Endothelial cell of umbilical vein (primary cell): ENCODE measurements around the gene HS6ST2. TPM values are rescaled to one million over a fixed set of nuclear protein-coding genes. Genes with fewer than 3 reads are reported as not detected.

Experiments
- BruUV-seq: library from RNA; stranded (reverse); fragments of 400-500 nt; replicated peaks from 2 replicates; lab custom pipeline; 2021; lab: Mats Ljungman, UMichigan
- CTCF ChIA-PET: fragments of 300-600, 350-600 bp; sonication (Branson Sonifier 250); formaldehyde crosslinking; loops from one replicate; lab custom pipeline; 2021; ENCODE audit warnings: antibody characterized with exemption, inconsistent platforms; lab: Charles Lee
- POLR2A ChIA-PET: fragments of 300-600, 350-600 bp; sonication (Branson Sonifier 250); formaldehyde crosslinking; loops from one replicate; lab custom pipeline; 2021; ENCODE audit warnings: antibody characterized with exemption, inconsistent platforms; lab: Charles Lee
- DNase-seq: peaks from one replicate; pipeline ENCODE4 v3.0.0-alpha.2; 2011; ENCODE audit warnings: low read depth, low spot score
- FAIRE-seq: peaks from 2 replicates; lab custom pipeline; 2011; peaks lifted over from hg19 to GRCh38; lab: Jason Lieb, UNC
- H2AFZ ChIP-seq: 2 replicates; pipeline ENCODE4 v1.6.0; 2012; ENCODE audit warnings: low read depth, low read length, control low read depth, inconsistent platforms
- H3K27ac ChIP-seq: 2 replicates; pipeline ENCODE4 v1.5.1; 2011; ENCODE audit warnings: low read depth, mild to moderate bottlenecking, control low read depth, low read length, moderate library complexity; ENCODE audit not compliant: insufficient read depth
- H3K27me3 ChIP-seq, 2 experiments: 2 replicates each; pipeline versions ENCODE4 v1.6.0 to v1.6.1; 2011; ENCODE audit warnings: low read length in 2 of 2, mixed read lengths in 1 of 2; ENCODE audit not compliant: control insufficient read depth in 2 of 2, insufficient read depth in 2 of 2
- H3K36me3 ChIP-seq, 2 experiments: 2 replicates in 1 of 2; 3 replicates in 1 of 2; pipeline ENCODE4 v1.5.1; 2011; ENCODE audit warnings: low read length in 2 of 2, mild to moderate bottlenecking in 1 of 2, moderate library complexity in 1 of 2; ENCODE audit not compliant: control insufficient read depth in 2 of 2, insufficient read depth in 2 of 2; ENCODE audit errors: extremely low read depth in 1 of 2
- H3K4me1 ChIP-seq: 3 replicates; pipeline ENCODE4 v1.5.1; 2011; ENCODE audit warnings: mild to moderate bottlenecking, low read length; ENCODE audit not compliant: control insufficient read depth, insufficient read depth; ENCODE audit errors: extremely low read depth
- H3K4me2 ChIP-seq: 2 replicates; pipeline ENCODE4 v1.6.1; 2011; ENCODE audit warnings: low read length, control low read depth, mixed read lengths; ENCODE audit not compliant: insufficient read depth
- H3K4me3 ChIP-seq, 3 experiments: fragments of 200-600 bp in 1 of 3; sonication (generic), shearing (Covaris generic) in 1 of 3; replicated peaks in 1 of 3; 2 replicates each; pipeline ENCODE4 v1.5.1; 2011 to 2016; ENCODE audit warnings: control low read depth in 3 of 3, low read length in 3 of 3, mild to moderate bottlenecking in 2 of 3, inconsistent platforms in 1 of 3, low read depth in 1 of 3, moderate library complexity in 1 of 3; ENCODE audit not compliant: insufficient read depth in 1 of 3
- H3K79me2 ChIP-seq: 2 replicates; pipeline ENCODE4 v1.6.0; 2012; ENCODE audit warnings: low read length, inconsistent platforms; ENCODE audit not compliant: control insufficient read depth, insufficient read depth
- H3K9ac ChIP-seq: replicated peaks from 2 replicates; pipeline ENCODE3; 2011; ENCODE audit warnings: low read length, control low read depth; ENCODE audit not compliant: insufficient read depth; ENCODE audit errors: extremely low read depth
- H3K9me1 ChIP-seq: replicated peaks from 3 replicates; pipeline ENCODE4 v1.6.0; 2011; ENCODE audit warnings: mild to moderate bottlenecking, low read length; ENCODE audit not compliant: control insufficient read depth, insufficient read depth; ENCODE audit errors: extremely low read depth
- H3K9me3 ChIP-seq: replicated peaks from 2 replicates; pipeline ENCODE4 v1.5.1; 2012; ENCODE audit warnings: low read length, inconsistent platforms; ENCODE audit not compliant: control insufficient read depth, insufficient read depth
- H4K20me1 ChIP-seq: replicated peaks from 2 replicates; pipeline ENCODE3; 2011; ENCODE audit warnings: mild to moderate bottlenecking, low read length; ENCODE audit not compliant: control insufficient read depth, insufficient read depth; ENCODE audit errors: extremely low read depth
- EZH2 ChIP-seq: IDR thresholded peaks from 2 replicates; pipeline ENCODE4 v1.6.1; 2012; ENCODE audit warnings: borderline replicate concordance, low read depth, mild to moderate bottlenecking, moderate library complexity, low read length, inconsistent platforms; ENCODE audit not compliant: severe bottlenecking
- FOS ChIP-seq: IDR thresholded peaks from 2 replicates; pipeline ENCODE4 v1.6.1; 2011; ENCODE audit warnings: mild to moderate bottlenecking, low read length, moderate library complexity, borderline replicate concordance; ENCODE audit not compliant: insufficient read depth
- GATA2 ChIP-seq: IDR thresholded peaks from 2 replicates; pipeline ENCODE4 v1.7.0; 2011; ENCODE audit warnings: low read depth, mild to moderate bottlenecking, moderate library complexity, mixed read lengths, low read length; ENCODE audit not compliant: insufficient read length, insufficient read depth
- JUN ChIP-seq: IDR thresholded peaks from 2 replicates; pipeline ENCODE4 v1.6.1; 2011; ENCODE audit warnings: borderline replicate concordance, low read depth; ENCODE audit not compliant: insufficient read length, insufficient read depth
- MYC ChIP-seq: IDR thresholded peaks from one replicate; pipeline ENCODE4 v1.6.1; 2011; ENCODE audit warnings: mild to moderate bottlenecking, low read depth, low read length
- POLR2A ChIP-seq: IDR thresholded peaks from 2 replicates; pipeline ENCODE4 v1.6.1; 2012; ENCODE audit warnings: low read depth, mild to moderate bottlenecking, control low read depth, low read length
- dilution Hi-C: fragments of 300-500 bp; cut with MboI; formaldehyde crosslinking; loops from one replicate; pipeline ENCODE4 v1.15.0; 2019; ENCODE audit warnings: low sequenced_read_pairs; ENCODE audit not compliant: extremely low pct_ligation_motif_present
- intact Hi-C: fragments of 100-400 bp; cut with micrococcal nuclease; formaldehyde crosslinking; loops from one replicate; pipeline ENCODE4 v1.10.0; 2022
- polyA plus RNA-seq, 4 experiments: library from polyadenylated mRNA; depleted of rRNA in 3 of 4; stranded (reverse) in 3 of 4; unstranded in 1 of 4; fragments of >200 nt; gene quantifications; 2 replicates each; pipeline versions ENCODE4 v1.2.1 to v1.2.3, GENCODE V29; 2011 to 2012; ENCODE audit warnings: missing spikeins in 1 of 4
- total RNA-seq: library from RNA; stranded (reverse); gene quantifications from 2 replicates; pipeline ENCODE4 v1.2.3, GENCODE V29; 2021
- TF ChIP-seq, protein P1 (sequence below), 2 donors: IDR thresholded peaks; 1 replicate in 1 of 2; 2 replicates in 1 of 2; pipeline ENCODE4 v1.5.1; 2011; ENCODE audit warnings: low read length in 2 of 2, mild to moderate bottlenecking in 2 of 2, moderate library complexity in 2 of 2, control low read depth in 1 of 2, inconsistent platforms in 1 of 2, low read depth in 1 of 2; ENCODE audit not compliant: insufficient read depth in 1 of 2; ENCODE audit errors: extremely low read depth in 1 of 2

Gene HS6ST2
- total and polyA plus RNA-seq, 2 donors (not counting 3 experiments of a cell fraction or from before 2014, with no cell fraction given), result 0.49 to 0.84 TPM

DNA sequence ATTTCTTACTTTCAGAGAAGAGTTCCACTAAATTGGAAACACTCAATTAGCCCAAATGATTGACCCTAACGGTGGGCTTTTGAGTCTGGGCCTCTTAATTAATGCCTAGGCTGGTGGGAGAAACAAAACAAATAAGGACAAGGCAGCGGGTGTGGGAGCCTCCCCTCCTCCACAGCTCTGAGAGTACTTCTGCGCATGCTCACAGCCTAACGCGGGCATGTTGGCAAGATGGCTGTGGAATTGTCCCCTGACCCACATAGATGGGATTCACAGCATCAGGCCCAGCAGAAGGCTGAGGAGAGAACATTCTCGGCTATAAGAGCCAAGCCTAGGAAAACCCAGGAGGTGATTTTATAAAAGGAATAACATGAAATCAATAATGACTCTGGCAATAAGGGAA lies 230.1 kb downstream of the HS6ST2 start:
- Histone ChIP-seq H3K9me1 (no peaks in the 10 kb centered on the region), H3K4me3 (no peak overlapping the region), H3K36me3 (no peaks in the 10 kb centered on the region), H3K9me3 (no peaks in the 10 kb centered on the region), H3K27me3 (no peaks in the 10 kb centered on the region), H2AFZ (no peak overlapping the region), H3K4me2 (no peak overlapping the region), H3K79me2 (no peaks in the 10 kb centered on the region), H4K20me1 (no peaks in the 10 kb centered on the region), H3K27ac (no peak overlapping the region), H3K4me1 (no peaks in the 10 kb centered on the region), H3K9ac (no peak overlapping the region)
- dilution Hi-C loops (no loop called here), intact Hi-C loops (no loop called here)
- no TSS peak for BruUV-seq
- ChIA-PET CTCF (no interaction called here), POLR2A (no interaction called here)
- DNase-seq, result no peak
- no peak for FAIRE-seq
- TF ChIP-seq EZH2 (no peak), MYC (no peak), GATA2 (no peak), POLR2A (no peak), JUN (no peak), FOS (no peak)
- TF ChIP-seq, protein P1, sequence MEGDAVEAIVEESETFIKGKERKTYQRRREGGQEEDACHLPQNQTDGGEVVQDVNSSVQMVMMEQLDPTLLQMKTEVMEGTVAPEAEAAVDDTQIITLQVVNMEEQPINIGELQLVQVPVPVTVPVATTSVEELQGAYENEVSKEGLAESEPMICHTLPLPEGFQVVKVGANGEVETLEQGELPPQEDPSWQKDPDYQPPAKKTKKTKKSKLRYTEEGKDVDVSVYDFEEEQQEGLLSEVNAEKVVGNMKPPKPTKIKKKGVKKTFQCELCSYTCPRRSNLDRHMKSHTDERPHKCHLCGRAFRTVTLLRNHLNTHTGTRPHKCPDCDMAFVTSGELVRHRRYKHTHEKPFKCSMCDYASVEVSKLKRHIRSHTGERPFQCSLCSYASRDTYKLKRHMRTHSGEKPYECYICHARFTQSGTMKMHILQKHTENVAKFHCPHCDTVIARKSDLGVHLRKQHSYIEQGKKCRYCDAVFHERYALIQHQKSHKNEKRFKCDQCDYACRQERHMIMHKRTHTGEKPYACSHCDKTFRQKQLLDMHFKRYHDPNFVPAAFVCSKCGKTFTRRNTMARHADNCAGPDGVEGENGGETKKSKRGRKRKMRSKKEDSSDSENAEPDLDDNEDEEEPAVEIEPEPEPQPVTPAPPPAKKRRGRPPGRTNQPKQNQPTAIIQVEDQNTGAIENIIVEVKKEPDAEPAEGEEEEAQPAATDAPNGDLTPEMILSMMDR (IDR thresholded peaks at IDR 0.05; ENCODE audit: extremely low read depth in 1 of 2, insufficient read depth in 1 of 2, low read depth in 1 of 2, low read length in 2 of 2), result no peak
